Lung microvascular endothelial cell (primary cell): ENCODE results near the gene ICE2. TPM values are rescaled to one million over a fixed set of nuclear protein-coding genes. Genes with fewer than 3 reads are reported as not detected.

ENCODE experiments used
- DNase-seq, 2 donors: peaks; one replicate each; pipeline versions ENCODE4 v3.0.0 to v3.0.0-alpha.2; 2010; ENCODE audit warnings: low read depth in 2 of 2
- total RNA-seq: library from RNA; depleted of rRNA; stranded (reverse); fragments of >200 nt; gene quantifications from 2 replicates; pipeline ENCODE4 v1.2.1, GENCODE V29; 2014

Gene ICE2, protein sequence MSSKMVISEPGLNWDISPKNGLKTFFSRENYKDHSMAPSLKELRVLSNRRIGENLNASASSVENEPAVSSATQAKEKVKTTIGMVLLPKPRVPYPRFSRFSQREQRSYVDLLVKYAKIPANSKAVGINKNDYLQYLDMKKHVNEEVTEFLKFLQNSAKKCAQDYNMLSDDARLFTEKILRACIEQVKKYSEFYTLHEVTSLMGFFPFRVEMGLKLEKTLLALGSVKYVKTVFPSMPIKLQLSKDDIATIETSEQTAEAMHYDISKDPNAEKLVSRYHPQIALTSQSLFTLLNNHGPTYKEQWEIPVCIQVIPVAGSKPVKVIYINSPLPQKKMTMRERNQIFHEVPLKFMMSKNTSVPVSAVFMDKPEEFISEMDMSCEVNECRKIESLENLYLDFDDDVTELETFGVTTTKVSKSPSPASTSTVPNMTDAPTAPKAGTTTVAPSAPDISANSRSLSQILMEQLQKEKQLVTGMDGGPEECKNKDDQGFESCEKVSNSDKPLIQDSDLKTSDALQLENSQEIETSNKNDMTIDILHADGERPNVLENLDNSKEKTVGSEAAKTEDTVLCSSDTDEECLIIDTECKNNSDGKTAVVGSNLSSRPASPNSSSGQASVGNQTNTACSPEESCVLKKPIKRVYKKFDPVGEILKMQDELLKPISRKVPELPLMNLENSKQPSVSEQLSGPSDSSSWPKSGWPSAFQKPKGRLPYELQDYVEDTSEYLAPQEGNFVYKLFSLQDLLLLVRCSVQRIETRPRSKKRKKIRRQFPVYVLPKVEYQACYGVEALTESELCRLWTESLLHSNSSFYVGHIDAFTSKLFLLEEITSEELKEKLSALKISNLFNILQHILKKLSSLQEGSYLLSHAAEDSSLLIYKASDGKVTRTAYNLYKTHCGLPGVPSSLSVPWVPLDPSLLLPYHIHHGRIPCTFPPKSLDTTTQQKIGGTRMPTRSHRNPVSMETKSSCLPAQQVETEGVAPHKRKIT
- 24.6 and 32.7 TPM in 2 replicates for total RNA-seq

DNA sequence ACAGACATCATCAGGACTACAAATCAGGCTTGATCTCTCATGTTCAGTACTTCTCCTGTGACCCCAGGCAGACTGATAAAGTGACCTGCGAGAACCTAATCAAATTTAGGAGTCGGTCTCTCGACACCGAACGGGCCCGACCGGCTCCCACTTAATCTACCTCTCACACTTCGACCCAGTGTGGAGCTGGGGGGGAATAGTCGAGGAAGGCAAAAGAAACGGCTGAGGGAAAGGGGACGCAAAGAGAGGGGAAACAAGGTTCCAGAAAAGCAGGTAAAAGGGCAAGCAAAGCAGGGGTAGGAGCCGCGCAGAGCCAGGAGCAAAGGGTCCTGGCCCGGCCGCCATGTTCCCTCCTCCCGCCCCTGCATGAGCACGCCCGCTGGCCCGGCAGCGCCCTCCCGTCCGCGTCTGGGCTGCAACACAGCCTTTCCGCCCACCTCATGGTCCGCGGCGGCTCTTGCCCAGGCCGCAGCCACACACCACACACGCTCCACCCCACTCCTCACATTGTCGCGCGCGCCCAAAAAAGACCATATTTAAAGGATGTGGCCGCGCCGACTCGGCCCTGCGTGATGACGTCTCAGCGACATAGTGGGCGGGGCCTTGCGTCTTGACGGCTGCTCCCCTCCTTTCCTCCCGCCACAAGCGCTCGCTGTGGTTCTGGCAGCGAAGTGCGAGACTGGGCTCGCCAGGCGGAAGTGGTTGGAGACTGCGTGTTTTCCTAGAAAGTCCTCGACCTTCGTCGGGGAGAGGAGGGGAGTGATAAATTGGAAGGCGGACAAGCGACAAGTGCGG lies at the start of gene ICE2:
ICE2 (minus strand) TSS at position 577 of the 795 bp plus-strand sequence. CDS start 1,165 bp downstream, outside the sequence.
- peak; percentile 95 for DNase-seq

DNA sequence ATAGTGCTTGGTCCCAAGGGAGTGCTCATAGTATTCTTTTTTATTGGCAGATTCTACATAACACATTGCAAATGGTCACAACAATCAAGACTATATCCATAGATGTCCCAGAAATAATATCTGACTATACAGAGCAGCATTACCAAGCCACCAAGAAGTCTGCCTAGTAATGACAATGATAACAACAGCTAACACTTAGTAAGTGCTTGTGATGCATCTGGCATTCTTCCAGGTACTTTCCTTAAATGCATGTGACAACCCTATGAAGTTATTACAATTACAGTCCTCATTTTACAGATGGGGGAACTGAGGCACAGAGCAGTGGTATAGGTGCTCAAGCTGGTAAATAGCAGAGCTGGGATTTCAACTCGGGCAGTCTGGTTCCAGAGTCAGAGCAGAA lies 49.6 kb upstream of the ICE2 start:
- DNase-seq, result peak; percentile 58 to 80

DNA sequence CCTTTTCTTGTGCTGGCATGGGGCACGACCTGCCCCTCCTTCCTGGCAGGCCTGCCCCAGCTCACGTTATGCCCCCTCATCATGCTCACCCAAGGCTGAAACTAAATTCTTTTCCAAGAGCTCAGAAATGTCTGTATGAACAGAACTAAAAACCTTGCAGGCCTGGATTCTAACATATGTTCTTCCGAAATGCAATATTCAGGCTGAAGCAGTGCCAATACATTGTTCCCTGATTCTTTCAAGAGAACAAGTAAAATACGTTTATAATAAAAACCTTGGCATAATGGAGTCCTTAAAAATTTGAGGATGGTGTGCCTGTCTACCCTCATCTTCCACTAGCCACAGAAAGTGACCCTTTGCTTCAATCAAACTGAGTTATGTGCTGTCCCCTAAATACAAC lies 48.5 kb upstream of the ICE2 start:
- no peak for DNase-seq

DNA sequence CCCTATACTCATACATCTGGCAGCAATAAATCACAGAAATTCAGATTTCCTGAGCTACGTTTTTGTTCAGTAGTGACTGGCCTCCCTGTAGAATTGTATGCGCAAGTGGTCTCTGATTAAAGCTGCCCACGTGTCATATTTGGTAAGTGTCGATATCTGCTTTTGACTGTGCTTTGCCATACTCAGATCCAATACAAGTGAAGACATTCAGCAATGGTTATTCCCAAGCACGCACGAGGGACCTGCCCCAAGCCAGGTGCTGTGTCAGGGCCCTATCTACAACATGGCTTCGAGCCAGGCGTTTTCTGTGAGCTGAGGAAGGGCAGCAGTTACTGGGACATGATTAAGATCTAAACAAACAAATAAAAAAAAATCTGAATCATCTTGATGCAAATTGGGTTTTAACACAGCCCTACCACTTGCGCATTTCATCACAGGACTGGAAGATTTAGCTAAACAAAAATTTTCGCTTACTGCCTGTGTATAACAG lies 47.2 kb upstream of the ICE2 start:
- DNase-seq, result peak in 1 of 2 donors; percentile 8

DNA sequence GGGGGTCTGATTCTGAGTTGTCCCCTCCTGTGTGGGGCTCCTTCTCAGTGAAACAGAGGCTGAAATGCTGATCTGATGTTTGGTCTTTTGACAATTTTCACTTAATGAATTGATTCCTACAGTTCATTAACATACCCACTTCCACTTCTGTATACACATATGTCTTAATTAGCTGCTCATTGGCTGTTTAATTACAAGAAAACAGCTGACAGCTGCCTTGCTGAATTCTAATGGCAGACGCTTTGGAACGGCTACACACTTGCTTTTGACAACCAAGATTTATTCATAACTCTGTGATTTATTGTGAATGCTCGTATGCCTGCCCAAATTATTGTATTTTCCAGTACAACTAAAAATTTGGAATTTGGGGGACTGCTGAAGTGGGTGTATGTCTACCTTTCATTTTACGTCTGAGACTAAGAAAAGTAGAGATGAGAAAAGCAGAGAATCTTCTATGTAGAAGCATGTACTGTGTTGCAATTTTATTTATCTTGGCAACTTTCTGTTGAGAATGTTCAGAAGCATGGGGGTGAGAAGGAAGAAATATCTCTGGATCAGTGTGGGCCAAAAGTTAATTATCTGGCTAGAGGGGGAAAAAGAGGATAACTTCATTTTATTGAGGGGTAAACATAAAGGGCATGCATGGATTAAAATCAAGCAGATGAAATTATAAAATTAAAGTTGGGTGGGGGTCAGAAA lies 46.5 kb upstream of the ICE2 start:
- DNase-seq, result no peak

DNA sequence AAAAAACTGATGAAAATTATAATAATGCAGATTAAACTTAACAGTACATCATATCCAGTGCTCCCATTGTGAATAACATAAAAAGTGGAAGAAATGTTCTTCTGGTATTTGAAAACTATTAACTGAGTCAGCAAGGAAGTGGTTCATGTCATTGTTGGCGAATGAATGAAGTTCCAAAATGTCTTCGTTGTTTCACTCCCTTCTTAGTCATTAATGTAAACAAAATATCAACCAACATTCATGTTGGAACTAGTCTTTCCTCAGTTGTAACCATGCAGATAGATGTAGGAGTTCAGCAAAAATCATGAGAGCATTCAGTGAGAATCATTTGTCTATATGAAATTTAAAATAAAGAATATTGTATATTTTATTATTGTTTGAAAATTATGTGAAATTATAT lies 44.1 kb upstream of the ICE2 start:
- DNase-seq, result peak; percentile 7 to 50

DNA sequence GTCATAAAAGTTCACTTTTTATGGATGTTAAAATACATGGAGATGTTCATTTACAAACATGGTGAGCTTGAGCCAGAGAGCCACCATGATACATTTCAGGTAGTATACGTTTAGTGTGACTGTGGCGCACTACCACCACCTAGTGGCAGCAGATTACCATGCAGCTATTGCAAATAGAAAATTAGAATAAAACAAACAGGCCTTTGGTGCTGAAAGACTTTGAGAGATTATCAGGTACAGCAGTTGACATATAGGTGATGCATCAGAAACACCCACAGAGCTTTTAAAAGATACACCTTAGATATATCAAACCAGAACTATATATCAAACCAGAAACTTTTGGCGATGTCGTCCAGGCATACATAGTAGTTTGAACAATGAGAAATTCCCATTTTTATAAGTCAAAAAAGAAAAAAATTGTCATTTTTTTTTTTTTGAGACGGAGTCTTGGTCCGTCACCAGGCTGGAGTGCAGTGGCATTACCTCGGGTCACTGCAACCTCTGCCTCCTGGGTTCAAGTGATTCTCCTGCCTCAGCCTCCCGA lies 42.0 kb upstream of the ICE2 start:
- peak; percentile 73 to 87 for DNase-seq

DNA sequence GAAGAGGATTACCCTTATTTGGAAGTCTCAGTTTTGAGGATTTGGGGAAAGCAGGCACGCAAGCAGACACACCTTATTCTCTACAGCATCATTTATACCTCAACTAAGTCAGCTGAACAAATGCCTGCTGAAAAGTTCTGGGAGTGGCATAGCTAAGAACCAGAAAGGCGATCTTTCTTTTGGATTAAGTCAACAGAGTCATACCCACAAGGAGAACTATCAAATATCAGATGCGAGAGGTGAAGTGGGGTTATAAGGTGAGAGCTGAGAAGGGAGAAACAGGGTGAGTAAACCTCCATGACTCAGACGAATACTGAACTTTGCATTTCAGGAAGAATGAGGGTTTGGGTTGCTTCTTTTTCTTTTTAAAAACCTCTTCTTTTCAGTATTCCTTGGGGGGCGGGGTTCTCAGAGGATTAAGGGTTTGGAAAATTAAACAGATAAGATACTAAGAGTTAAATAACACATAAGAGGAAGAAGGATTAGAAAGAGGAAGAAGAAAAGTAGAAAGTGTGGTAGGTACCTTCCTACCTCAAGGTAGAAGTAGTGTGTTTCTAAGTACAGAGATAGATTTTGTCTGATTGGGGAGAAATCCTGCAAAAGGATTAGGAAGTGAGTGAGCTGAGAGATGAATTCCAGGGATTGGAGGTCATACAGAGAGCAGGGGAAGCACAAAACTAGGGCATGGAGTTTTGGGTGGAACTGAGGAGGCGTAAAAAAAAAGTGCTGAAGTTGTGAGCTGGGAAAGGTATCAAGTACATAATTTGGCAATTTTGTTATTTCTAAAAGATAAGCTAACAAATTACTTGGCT lies 41.3 kb upstream of the ICE2 start:
- DNase-seq, result peak in 1 of 2 donors; percentile 10

DNA sequence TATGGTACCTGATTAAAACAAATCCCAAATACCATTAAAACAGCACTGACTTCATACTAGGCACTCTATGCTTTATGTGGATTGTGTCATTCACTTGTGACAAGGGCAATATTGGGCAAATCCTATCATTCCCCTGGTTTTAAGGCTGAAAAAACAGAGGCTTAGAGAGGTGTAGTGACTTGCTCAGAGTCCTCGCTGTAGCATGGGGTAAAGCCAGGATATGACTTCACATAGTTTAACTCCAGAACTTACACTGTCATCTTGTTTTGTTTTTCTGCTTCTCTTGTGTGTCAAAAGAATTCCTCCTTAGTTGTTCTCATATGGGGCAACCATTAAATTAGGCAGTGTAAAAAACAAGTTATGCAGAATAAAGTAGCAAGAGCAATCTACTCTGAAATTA lies 40.3 kb upstream of the ICE2 start:
- peak; percentile 38 to 41 for DNase-seq

DNA sequence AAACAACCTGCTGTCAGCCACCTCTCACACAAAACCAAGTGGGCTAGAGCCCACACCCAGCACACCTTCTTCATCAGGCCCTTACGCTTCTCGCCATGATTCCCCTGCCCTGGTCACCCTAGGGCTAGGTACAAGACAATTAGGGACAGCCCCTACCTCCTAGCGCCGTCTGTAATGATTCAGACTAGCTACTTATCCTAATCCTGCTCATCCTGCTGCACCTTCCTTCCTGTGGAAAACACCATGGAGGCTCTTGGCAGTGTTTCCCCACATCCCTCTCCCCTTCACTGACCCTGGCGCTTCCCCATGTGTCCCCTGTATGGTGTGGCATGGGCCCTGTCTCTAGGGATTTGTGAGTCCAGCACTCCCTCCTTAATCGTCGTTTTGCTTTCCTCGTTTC lies 39.6 kb upstream of the ICE2 start:
- DNase-seq, result peak in 1 of 2 donors; percentile 45

DNA sequence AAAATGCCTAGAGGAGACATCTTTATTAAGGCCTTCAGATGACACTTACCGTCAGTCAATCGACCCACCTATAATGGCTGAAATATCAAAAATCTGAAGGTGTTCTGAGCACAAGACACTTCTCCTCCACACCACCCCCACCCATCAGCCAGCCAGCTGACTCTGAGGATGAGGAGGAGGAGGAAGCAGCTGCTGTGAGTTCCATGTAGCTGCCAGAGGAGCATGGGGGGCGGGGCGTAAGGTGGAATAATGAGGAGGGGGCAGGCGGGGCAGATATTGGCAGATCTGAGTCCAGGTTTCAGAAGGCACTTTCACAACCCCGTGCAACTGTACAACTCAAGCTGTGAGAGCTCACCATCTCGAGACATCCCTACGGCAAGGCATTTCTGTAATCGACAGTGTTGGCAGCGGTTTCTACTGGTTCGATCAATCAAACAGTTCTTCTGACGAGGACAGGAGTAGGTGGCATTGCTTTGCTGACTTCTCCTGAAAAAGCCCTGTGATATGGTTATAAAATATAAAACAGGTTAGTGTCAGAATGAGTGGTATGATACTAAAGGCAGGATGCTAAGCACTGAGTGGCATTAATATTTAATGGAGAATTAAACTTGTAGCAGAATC lies 35.4 kb upstream of the ICE2 start:
- DNase-seq, result no peak

DNA sequence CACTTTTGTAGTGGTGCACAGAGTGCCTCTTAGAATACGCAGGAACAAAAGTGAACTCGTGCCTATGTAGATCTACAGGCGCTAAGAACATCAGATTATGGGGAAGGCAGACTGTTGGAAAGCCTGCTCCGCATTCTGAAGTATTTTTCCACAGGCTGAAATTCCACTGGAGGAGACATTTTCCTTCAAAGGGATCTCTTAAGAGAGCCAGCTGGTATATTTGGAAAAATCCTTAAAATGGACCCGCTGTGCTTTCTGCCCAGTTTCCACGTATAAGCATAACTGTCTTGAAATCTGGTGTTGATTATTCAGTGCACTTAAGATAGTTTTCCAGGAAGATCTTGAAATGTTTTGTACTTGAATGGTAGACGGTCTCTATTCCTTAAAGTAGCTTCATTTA lies 34.7 kb upstream of the ICE2 start:
- DNase-seq, result no peak

DNA sequence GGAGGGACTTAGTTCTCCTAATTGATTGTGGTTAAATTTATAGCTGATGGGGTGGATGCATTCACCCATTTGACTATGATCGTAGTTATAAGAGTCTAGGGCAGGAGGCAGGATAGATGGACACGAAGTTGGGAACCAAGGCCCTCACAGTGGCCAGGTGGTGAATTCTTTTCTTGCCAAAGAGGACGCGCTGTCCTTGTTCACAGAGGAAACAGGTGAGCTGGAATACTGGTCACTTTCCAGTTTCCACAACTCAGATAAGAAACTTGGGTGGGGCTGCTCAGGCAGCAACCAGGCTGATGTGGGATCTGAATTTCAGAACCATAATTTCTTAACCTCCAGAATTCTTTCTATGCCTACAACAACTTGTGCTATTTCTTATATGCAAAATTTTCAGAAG lies 34.0 kb upstream of the ICE2 start:
- DNase-seq, result no peak

DNA sequence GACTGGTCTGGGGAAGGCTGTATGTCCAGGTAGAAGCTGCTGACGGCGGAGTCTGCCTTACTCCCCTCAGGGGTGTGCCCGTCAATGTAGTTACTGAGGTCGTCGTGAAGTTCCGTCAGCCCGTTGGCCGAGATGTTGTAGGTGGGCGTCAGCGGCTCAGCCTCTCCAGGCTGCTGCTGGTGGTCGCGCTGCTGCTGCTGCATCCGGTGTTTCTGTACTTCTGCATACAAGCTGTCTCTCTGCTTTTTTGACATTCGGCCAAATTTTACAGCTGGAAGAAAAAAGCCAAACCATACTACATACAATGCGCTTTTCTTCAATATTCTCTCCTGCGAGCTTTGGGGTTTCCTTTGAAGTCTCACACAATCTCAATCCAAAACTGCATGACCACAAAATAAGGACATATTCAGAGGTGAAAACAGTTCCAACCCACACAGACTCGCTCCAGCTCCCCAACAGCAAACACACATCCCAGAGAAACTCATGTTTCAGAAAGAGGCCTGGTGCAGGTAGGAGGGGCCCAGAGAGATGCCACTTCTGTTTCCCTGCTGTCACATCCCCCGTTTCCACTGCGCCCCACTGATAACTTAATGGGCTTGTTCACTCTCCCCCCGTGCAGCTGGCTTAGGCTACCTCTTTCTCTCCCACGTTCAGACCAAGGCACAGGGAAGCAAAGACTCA lies 32.5 kb upstream of the ICE2 start:
- DNase-seq, result no peak

DNA sequence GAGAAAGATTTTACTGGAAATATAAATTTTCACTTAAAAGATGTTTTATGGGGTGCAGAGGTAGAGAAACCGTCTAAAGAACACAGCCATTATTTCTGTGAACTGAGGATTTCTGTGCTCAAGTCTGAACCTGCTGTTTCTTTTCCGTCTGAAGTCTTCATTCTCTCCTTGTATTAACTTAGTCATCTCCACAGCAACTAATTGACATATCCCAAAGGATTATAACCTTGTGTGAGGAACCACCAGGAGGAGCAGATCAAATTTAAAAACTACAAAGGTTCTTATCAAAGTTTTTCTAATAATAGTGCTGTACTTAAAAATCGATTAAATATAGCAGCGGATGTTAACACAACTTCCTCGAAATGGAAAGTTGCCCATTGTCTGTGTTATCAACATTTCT lies 31.1 kb upstream of the ICE2 start:
- no peak for DNase-seq

DNA sequence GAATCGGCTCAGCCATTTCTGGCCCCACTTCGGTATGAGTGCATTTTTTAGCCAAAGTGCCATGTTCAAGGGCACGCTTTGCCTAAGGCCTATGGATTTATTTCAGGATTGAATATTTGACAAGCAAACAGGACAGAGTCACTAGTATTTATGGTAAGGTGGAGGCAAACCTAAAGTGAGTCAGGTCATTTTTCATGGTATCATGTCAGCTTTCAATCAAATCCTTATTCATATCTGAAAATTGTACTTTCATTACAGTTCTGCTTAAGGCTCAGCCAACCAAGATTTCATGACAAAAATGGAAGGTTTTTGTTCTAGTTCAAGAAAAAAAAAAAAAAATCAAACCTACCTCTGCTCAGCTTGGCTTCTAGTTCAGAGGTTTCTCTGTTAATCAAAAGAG lies 30.5 kb upstream of the ICE2 start:
- DNase-seq, result no peak

DNA sequence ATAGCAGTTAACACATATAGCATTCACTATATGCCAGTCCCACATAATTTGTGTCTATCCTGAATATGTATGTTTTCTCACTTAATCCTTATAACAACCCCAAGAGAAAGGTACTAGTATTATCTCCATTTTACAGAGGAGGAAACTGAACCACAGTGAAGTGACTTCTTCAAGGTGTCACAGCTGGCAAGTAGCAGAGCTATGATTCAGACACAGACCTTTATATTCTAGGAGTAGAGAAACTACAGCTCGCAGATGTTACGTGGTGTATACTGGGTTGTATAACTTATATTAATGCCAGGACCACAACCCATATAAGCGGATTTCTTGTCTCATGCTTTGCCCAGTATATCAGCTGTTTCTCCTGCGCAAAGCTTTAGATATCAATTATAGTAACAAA lies 29.5 kb upstream of the ICE2 start:
- no peak for DNase-seq

DNA sequence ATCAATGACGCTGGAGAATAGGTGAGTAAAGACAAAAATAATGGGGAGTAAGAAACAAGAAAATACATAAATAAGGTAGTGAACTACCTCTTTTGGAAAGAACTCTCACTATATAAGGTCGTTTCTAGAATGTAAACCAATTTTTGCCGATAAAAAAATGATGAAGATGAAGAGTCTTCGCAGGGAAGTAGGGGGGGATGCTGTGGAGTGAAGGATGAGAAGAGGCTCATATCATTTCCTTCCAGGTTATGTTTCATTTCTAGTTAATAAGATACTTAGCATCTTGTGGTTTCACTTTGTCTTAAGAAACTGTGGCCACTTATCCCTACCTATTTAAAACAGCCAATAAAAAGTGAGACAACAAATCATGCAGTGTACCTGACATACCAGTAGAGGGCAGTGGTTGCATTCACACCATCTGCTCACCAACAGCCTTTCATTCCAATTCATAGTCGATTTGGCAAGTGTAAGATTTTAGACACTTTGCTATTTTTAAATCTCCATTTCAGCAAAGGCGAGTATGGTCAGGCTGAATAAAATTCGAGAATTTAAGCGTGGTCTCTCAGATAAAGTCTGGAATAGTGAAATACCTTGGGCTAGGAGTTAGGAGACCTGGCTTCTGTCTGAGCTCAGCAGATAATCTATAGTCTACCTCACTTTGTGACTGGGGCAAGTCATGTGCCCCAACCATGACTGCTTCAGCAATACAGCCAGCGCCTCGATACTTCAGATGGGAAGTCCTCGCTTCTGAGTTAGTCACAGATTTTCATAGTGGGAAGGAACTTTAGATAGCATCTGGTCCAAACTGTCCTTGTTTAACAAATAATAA lies 28.9 kb upstream of the ICE2 start:
- DNase-seq, result peak; percentile 77 to 80
